Activated naive CD4-positive, alpha-beta T cell treated with anti-CD3 and anti-CD28 coated beads for 36 hours (primary cell): Measurements from ENCODE around the gene SGSM2. TPM values are rescaled to one million over a fixed set of nuclear protein-coding genes. Genes with fewer than 3 reads are reported as not detected.
"Not testable (repeated sequence)": the region's sequence is repeated elsewhere in the genome, so short reads cannot be mapped to it uniquely, and the experiment has no call there.

ENCODE experiments used
- CTCF ChIA-PET: fragments of 350-600 bp; sonication (Branson Sonifier 250); formaldehyde crosslinking; loops from one replicate; lab custom pipeline; 2021; ENCODE audit warnings: antibody characterized with exemption; lab: Charles Lee
- DNase-seq: peaks from one replicate; pipeline ENCODE4 v3.0.0-alpha.2; 2020
- H3K27ac Mint-ChIP-seq: one replicate; pipeline ENCODE4 v1.8.0; 2021; ENCODE audit warnings: mild to moderate bottlenecking, mixed read lengths
- H3K27me3 Mint-ChIP-seq: one replicate; pipeline ENCODE4 v1.8.0; 2021; ENCODE audit warnings: low read depth, mixed read lengths
- H3K36me3 Mint-ChIP-seq: one replicate; pipeline ENCODE4 v1.8.0; 2021; ENCODE audit warnings: low read depth, mixed read lengths
- H3K4me1 Mint-ChIP-seq: one replicate; pipeline ENCODE4 v1.8.0; 2021; ENCODE audit warnings: low read depth, mixed read lengths
- H3K4me3 Mint-ChIP-seq: one replicate; pipeline ENCODE4 v1.8.0; 2021; ENCODE audit warnings: mild to moderate bottlenecking, moderate library complexity, mixed read lengths
- H3K9me3 Mint-ChIP-seq: one replicate; pipeline ENCODE4 v1.8.0; 2021; ENCODE audit warnings: mixed read lengths
- intact Hi-C: fragments of 100-400 bp; cut with micrococcal nuclease; formaldehyde crosslinking; loops from one replicate; pipeline ENCODE4 v1.15.1; 2023
- total RNA-seq, 2 experiments: library from RNA; stranded (reverse); gene quantifications; one replicate each; pipeline ENCODE4 v1.2.3, GENCODE V29; 2021

Gene SGSM2
- total RNA-seq, 2 experiments from 2014 or later = 20.3 to 22.0 TPM

DNA sequence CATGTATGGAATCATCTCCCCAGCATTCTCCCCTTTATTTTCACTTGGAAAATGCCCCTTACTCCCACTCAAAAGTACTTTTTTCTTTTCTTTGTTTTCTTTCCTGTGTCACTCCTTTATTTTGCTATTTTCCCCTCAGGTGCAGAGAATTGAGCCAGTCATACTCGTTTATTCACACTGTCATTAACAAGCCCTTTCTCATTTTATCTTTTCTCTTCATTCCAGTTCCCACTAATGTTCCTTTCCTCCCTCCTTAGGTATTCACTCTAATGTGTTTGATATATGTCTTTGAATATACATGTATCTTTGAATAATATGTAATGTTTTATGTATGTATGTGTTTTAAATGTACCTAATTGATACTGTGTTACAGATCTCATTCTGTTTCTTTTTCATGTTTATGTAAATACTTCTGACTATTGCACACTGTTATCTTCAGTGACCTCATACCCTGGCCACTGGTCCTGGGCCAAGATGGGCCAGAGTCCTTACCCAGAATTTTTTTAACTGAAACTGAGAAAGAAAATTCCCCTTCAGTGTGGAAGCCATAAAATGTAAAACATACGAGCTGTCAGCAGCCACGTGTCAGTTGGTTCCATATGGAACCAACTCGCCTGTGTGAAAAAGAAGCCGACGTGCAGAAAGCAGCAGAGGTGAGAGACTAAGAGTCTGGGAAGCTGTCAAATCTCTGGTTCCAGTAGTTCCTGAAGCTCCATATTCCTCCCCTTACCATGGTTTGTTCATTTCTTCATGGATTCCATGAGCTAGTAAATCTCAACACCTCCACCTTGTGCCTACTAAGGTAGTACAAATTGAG lies 27.8 kb upstream of the SGSM2 start:
- H3K4me1 Mint-ChIP-seq = peaks cover 18% of the 10 kb centered on the region
- DNase-seq = no peak
- H3K36me3 Mint-ChIP-seq = peaks cover 9% of the 10 kb centered on the region
- intact Hi-C loops = no loop called here
- no peaks in the 10 kb centered on the region for H3K27me3 Mint-ChIP-seq
- H3K4me3 Mint-ChIP-seq = no peak overlapping the region
- no peaks in the 10 kb centered on the region for H3K9me3 Mint-ChIP-seq
- CTCF ChIA-PET = no interaction called here
- H3K27ac Mint-ChIP-seq = no peak overlapping the region

DNA sequence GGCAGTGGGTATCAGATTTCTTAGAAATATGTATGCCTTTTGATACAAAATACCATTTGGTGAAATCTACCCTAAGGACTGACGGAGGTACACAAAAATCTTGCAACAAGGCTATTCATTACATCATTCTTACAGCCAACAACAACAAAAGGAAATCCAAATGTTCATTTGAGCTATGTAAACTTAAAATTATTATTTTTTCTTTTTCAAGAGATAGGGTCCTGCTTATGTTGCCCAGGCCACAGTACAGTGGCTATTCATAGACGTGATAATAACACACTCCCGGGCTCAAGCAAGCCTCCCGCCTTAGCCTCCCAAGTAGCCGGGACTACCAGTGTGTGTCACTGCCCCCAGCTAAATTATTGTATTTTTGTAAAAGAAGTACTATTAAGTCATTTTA lies 24.6 kb upstream of the SGSM2 start:
- Mint-ChIP-seq H3K36me3 (peaks cover 2% of the 10 kb centered on the region), H3K4me1 (peaks cover 6% of the 10 kb centered on the region), H3K4me3 (no peak overlapping the region), H3K27ac (no peak overlapping the region), H3K9me3 (no peaks in the 10 kb centered on the region), H3K27me3 (no peaks in the 10 kb centered on the region)
- intact Hi-C loops = no loop called here
- CTCF ChIA-PET = interaction anchor here (0.7 kb wide), 1 partner anchor 48 kb away, joined by 3 read pairs; no protein-coding TSS in a partner anchor
- DNase-seq = no peak

DNA sequence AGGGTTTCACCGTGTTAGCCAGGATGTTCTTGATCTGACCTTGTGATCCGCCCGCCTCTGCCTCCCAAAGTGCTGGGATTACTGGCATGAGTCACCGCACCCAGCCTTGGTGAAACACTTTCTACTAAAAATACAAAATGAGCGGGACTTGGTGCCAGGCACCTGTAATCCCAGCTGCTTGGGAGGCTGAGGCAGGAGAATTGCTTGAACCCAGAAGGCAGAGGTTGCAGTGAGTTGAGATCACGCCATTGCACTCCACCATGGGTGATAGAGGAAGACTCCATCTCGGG lies 20.4 kb upstream of the SGSM2 start:
- H3K4me3 Mint-ChIP-seq, CTCF ChIA-PET, H3K9me3 Mint-ChIP-seq, H3K27ac Mint-ChIP-seq, H3K4me1 Mint-ChIP-seq, intact Hi-C loops, DNase-seq, H3K27me3 Mint-ChIP-seq, H3K36me3 Mint-ChIP-seq: not testable (repeated sequence)

DNA sequence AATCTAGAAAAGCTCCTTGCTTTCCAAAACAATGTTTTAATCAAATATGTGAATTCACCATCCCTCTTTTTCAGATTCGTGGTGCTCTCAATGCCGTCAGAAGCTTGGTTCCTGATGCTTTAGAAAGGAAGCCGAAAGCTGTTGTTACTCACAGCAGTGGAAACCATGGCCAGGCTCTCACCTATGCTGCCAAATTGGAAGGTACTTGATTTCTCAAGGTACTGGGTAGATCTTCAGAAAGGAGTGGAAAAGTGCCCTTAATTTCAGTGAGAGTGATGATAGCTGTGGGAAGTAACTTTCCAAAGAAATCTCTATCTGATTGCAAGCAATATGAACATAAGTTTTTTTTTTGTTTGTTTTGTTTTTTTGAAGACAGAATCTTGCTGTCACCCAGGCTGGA lies 19.5 kb upstream of the SGSM2 start:
- no peaks in the 10 kb centered on the region for H3K9me3 Mint-ChIP-seq
- H3K27ac Mint-ChIP-seq = no peak overlapping the region
- CTCF ChIA-PET = interaction anchor here (0.7 kb wide), 1 partner anchor 250 kb away, joined by 4 read pairs; no protein-coding TSS in a partner anchor
- no peak for DNase-seq
- no peak overlapping the region for H3K4me3 Mint-ChIP-seq
- no peaks in the 10 kb centered on the region for H3K27me3 Mint-ChIP-seq
- H3K4me1 Mint-ChIP-seq = no peaks in the 10 kb centered on the region
- intact Hi-C loops = no loop called here
- peaks cover 14% of the 10 kb centered on the region for H3K36me3 Mint-ChIP-seq

GRCh38 chr17:2319051-2319450 lies 18.2 kb upstream of the SGSM2 start:
- DNase-seq = no peak
- Mint-ChIP-seq H3K9me3 (no peaks in the 10 kb centered on the region), H3K27me3 (no peaks in the 10 kb centered on the region), H3K4me1 (no peaks in the 10 kb centered on the region), H3K36me3 (peaks cover 26% of the 10 kb centered on the region), H3K4me3 (no peak overlapping the region), H3K27ac (no peak overlapping the region)
- CTCF ChIA-PET = no interaction called here
- intact Hi-C loops = no loop called here

- Mint-ChIP-seq H3K4me1 (no peaks in the 10 kb centered on the region), H3K27me3 (no peaks in the 10 kb centered on the region), H3K9me3 (no peaks in the 10 kb centered on the region), H3K4me3 (no peak overlapping the region), H3K27ac (no peak overlapping the region), H3K36me3 (peaks cover 44% of the 10 kb centered on the region)
- no peak for DNase-seq
- CTCF ChIA-PET = interaction anchor here (0.5 to 1.3 kb wide), 4 partner anchors 10 to 94 kb away, joined by 3 to 5 read pairs (median 4); no protein-coding TSS in a partner anchor
- intact Hi-C loops = no loop called here
These were observed 15.9 kb upstream of the SGSM2 start for GRCh38 chr17:2321399-2321798.

DNA sequence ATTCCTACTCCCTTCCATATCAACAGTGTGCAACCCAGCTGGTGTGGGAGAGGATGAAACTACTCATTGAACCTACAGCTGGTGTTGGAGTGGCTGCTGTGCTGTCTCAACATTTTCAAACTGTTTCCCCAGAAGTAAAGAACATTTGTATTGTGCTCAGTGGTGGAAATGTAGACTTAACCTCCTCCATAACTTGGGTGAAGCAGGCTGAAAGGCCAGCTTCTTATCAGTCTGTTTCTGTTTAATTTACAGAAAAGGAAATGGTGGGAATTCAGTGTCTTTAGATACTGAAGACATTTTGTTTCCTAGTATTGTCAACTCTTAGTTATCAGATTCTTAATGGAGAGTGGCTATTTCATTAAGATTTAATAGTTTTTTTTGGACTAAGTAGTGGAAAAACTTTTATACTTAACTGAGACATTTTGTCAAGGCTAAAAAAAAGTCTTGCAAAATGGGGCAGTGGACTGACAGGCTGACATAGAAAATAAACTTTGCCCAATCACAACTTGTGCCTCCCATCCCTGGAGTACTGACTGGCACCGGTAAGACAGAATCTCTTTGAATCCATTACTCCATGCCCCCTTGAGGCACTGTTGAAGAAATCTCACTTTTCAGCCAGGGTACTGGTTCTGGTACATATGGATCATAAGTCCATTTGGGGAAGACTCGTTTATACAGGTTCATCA lies 13.5 kb upstream of the SGSM2 start:
- no peak overlapping the region for H3K4me3 Mint-ChIP-seq

GRCh38 chr17:2331303-2331702 lies 6.0 kb upstream of the SGSM2 start:
- H3K27ac Mint-ChIP-seq = no peak overlapping the region
- peaks cover 39% of the 10 kb centered on the region for H3K36me3 Mint-ChIP-seq
- CTCF ChIA-PET = interaction anchor here (0.6 to 1.1 kb wide), 3 partner anchors 10 to 331 kb away, joined by 4 read pairs; no protein-coding TSS in a partner anchor
- no peak overlapping the region for H3K4me3 Mint-ChIP-seq
- no peak for DNase-seq
- no peaks in the 10 kb centered on the region for H3K27me3 Mint-ChIP-seq
- H3K9me3 Mint-ChIP-seq = no peaks in the 10 kb centered on the region
- H3K4me1 Mint-ChIP-seq = peaks cover 19% of the 10 kb centered on the region
- intact Hi-C loops = no loop called here

More for the DNA sequence above, 13.5 kb upstream of the SGSM2 start:
- intact Hi-C loops = no loop called here
- no peaks in the 10 kb centered on the region for H3K27me3 Mint-ChIP-seq
- no peaks in the 10 kb centered on the region for H3K4me1 Mint-ChIP-seq
- no peaks in the 10 kb centered on the region for H3K9me3 Mint-ChIP-seq
- CTCF ChIA-PET = interaction anchor here (1.6 kb wide), 1 partner anchor 30 kb away, joined by 4 read pairs; no protein-coding TSS in a partner anchor
- H3K36me3 Mint-ChIP-seq = peaks cover 50% of the 10 kb centered on the region
- no peak overlapping the region for H3K27ac Mint-ChIP-seq
- no peak for DNase-seq

DNA sequence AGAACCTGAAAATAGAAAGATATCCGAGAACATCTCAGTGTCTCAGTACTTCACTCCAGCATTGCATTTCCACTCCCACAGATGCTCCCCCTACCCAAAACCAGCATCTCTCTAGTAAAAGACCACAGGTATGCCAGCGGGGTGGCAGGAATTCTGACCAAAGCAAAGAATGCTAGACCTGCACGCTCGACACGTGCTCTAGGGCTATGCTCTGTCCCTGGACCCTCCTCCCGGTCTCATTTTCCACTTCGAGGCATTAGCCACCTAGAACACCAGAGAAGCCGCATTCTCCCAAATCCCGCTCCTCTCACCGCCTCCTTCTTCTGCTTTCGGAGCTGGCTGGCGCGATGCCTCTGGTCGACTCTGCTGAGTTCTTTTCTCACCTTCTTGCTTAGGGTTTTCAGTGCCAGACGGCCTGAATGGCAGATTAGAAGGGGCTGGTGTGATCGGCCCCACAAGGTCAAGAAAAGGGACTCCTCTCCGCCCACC lies 1.5 kb upstream of the SGSM2 start:
- no peak for DNase-seq
- Mint-ChIP-seq H3K27ac (peak overlapping the region; percentile 96), H3K9me3 (no peaks in the 10 kb centered on the region), H3K4me3 (peak overlapping the region; percentile 100), H3K36me3 (peaks cover 22% of the 10 kb centered on the region), H3K4me1 (peaks cover 17% of the 10 kb centered on the region), H3K27me3 (no peaks in the 10 kb centered on the region)
- CTCF ChIA-PET = interaction anchor here (0.6 to 2.2 kb wide), 8 partner anchors 16 to 281 kb away, joined by 3 to 9 read pairs (median 6); partner anchors contain the start of genes HIC1, SMG6 and SRR
- intact Hi-C loops = loop anchor here (1.0 to 2.0 kb wide), 6 partner anchors 18 to 376 kb away; partner anchors contain the start of genes CLUH, MNT, SMG6 and SRR

DNA sequence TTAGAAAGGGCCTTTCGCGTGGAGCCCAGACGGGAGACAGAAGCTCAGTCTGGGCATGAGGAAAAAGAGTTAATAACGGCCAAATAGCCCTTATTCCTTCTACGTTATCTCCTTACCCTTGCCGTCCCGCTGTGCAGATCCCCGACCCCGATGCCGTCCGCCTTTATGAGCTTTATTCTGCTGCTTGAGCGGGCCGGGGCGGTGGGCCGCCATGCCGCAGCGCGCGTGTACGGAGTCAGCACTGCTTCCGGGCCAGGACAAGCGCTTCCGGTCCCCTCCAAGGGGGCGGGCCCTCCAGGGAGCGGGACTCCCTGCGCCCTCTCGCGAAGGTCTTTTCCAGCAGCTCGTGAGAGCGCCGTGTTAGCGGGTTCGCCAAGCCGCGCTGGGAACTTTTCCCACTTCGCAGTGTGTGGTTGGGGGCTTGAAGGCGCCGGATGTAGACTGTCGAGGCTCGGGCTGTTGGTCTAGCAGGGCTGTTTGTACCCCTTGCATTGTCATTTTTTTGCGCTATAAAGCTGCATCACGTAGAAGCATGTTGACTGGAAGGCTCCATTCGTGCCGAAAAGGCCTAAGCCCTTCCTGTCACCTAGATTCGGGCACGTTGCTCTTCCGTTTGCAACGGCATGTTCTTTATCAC lies 968 bp upstream of the SGSM2 start, which contains the start of gene TSR1:
TSR1 (minus strand) TSS at position 243 of the 637 bp plus-strand sequence; CDS start at position 213, 30 bp downstream.
- peak within 1 kb of the TSS; percentile 100 for H3K4me3 Mint-ChIP-seq
- CTCF ChIA-PET = interaction anchor here (0.6 to 2.2 kb wide), 11 partner anchors 16 to 282 kb away, joined by 3 to 9 read pairs (median 5); partner anchors contain the start of genes HIC1, SMG6 and SRR

DNA sequence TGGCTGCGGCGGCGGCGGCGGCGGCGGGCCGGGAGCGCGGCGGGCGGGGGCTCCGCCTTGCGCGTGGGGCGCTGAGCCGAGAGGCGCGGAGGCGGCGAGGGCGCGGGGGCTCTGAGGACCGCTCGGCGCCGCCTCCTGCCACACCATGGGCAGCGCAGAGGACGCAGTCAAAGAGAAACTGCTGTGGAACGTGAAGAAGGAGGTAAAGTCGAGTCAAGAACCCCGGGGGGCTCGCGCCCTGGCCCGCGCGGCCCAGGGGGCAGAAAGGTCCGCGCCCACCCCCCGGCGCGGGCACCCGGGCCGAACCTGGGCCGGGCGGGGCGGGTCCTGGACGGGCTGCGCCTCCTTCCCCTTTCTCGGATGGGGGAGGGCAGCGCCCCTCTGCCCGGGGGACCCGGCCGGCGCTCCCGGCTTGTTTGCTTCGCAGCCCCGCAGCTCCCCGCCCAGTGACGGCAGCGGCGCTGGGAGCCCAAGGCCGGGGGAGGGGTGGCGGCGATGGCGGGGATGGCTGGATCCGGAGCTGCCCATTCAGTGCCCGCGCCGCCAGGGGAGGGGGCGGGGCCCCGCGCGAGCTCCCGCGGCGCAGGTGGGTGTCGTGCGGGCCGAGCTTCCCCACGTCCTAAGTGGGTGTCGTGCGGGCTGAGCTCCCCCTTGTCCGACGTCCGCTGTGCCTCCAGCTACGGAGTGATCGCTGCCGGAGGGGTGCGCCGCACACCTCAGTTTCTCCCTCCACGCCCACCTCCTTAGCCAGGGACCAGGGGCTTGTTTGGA lies 428 bp downstream of the SGSM2 start:
- H3K36me3 Mint-ChIP-seq = peaks cover 17% of the 10 kb centered on the region
- H3K4me1 Mint-ChIP-seq = peaks cover 15% of the 10 kb centered on the region
- intact Hi-C loops = loop anchor here (2.0 kb wide), 1 partner anchor 63 kb away; the partner anchor contains the start of gene MNT
- peak; percentile 57 for DNase-seq
- no peak overlapping the region for H3K27ac Mint-ChIP-seq
- no peaks in the 10 kb centered on the region for H3K27me3 Mint-ChIP-seq
- peak overlapping the region; percentile 100 for H3K4me3 Mint-ChIP-seq
- CTCF ChIA-PET = interaction anchor here (1.1 to 2.9 kb wide), 5 partner anchors 15 to 283 kb away, joined by 3 to 19 read pairs (median 7); partner anchors contain the start of gene HIC1
- no peaks in the 10 kb centered on the region for H3K9me3 Mint-ChIP-seq

More for the DNA sequence above, 968 bp upstream of the SGSM2 start, which contains the start of gene TSR1:
- peaks cover 15% of the 10 kb centered on the region for H3K4me1 Mint-ChIP-seq
- no peaks in the 10 kb centered on the region for H3K9me3 Mint-ChIP-seq
- peak; percentile 93 for DNase-seq
- no peaks in the 10 kb centered on the region for H3K27me3 Mint-ChIP-seq
- peak within 1 kb of the TSS; percentile 96 for H3K27ac Mint-ChIP-seq
- peaks cover 17% of the 10 kb centered on the region for H3K36me3 Mint-ChIP-seq
- intact Hi-C loops = loop anchor here (1.0 to 2.0 kb wide), 6 partner anchors 17 to 375 kb away; partner anchors contain the start of genes CLUH, MNT, SMG6 and SRR
